Measurements from ENCODE around the gene ALDOA. TPM values are rescaled to one million over a fixed set of nuclear protein-coding genes. Genes with fewer than 3 reads are reported as not detected.

ALDOA gene
- total RNA-seq, 6 donors from 2014 or later = 303 to 964 (median 731) TPM

DNA sequence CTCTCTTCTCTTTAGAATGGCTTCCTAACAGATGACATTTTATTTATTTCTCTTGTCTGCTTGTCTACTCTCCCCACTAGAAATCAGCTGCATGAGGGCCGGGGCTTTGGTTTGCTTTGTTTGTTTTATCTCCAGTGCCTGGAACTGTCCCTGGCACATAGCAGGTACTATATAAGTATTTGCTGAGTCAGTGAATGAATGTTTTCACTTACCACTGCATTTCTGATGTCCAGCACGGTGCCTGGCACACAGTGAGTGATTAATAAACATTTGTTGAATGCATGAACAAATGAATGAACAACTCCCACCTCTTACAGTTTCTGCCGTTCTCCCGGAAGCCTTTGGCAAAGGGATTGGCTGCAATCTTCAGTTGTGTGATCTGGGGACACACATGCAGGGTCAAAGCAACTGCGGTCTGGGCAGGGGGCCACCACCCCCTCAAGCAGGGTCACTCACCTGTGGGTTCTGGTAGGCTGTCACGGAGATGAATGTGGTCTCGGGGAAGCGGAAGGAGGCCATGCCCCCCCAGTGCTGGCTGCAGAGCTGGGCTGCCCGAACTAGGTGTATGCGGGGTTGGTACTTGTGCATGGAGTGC lies 22.8 kb downstream of the ALDOA start:
- peaks cover 20 to 32% (median 25%) of the 10 kb centered on the region in 4 donors for H3K4me1 ChIP-seq
- TF ChIP-seq EP300 (IDR thresholded peaks at IDR 0.05) (no peak), POLR2A (IDR thresholded peaks at IDR 0.05) (no peak), POLR2AphosphoS5 (IDR thresholded peaks at IDR 0.05) (no peak)
- TF ChIP-seq, protein P1, sequence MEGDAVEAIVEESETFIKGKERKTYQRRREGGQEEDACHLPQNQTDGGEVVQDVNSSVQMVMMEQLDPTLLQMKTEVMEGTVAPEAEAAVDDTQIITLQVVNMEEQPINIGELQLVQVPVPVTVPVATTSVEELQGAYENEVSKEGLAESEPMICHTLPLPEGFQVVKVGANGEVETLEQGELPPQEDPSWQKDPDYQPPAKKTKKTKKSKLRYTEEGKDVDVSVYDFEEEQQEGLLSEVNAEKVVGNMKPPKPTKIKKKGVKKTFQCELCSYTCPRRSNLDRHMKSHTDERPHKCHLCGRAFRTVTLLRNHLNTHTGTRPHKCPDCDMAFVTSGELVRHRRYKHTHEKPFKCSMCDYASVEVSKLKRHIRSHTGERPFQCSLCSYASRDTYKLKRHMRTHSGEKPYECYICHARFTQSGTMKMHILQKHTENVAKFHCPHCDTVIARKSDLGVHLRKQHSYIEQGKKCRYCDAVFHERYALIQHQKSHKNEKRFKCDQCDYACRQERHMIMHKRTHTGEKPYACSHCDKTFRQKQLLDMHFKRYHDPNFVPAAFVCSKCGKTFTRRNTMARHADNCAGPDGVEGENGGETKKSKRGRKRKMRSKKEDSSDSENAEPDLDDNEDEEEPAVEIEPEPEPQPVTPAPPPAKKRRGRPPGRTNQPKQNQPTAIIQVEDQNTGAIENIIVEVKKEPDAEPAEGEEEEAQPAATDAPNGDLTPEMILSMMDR (IDR thresholded peaks at IDR 0.05) = no peak
- peaks cover 0 to 25% (median 22%) of the 10 kb centered on the region in 4 donors for H3K36me3 ChIP-seq
- no peaks in the 10 kb centered on the region for H3K27me3 ChIP-seq
- no peak overlapping the region for H3K27ac ChIP-seq
- H3K9me3 ChIP-seq = no peaks in the 10 kb centered on the region
- DNase-seq (no peak), ATAC-seq (ENCODE audit: low FRiP score in 2 of 2) (no peak)
- 73 to 83% methylated on average over 10 of the region's 10 CpGs for WGBS, 2 donors
- no peak overlapping the region for H3K4me3 ChIP-seq

DNA sequence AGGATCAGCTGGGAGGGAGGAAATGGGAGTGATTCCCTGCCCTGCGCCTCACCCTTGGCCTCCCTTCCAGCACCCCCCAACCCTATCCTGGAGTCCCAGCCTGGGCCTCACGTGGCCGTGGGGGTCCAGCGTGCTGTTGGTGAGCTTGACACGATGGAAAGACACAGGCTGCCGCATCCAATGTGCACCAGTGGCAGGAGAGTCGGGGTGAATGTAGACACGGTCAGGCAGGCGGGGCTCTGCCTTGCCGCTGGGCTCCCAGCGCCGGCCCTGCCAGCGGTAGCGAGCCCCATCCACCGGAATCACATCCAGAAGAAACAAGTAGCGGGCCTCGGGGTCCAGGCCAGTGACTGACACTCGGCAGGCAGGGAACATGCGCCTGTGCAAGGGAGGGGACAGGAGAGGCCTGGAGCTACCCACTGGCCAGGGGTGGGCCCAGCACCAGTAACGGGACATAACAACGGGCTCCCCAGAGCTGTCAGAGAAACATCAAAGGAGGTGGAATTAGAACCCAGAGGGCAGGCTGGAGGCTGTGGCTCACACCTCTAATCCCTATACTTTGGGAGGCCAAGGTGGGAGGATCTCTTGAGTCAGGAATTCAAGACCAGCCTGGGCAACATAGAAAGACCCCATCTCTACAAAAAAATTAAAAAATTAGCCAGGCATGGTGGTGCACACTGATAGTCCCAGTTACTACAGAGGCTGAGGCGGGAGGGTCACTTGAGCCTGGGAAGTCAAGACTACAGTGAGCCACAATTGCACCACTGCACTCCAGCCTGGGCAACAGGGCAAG lies 23.5 kb downstream of the ALDOA start:
- Histone ChIP-seq H3K4me1 (peaks cover 25 to 39% (median 28%) of the 10 kb centered on the region in 4 donors), H3K9me3 (no peaks in the 10 kb centered on the region), H3K27ac (no peak overlapping the region), H3K27me3 (no peaks in the 10 kb centered on the region), H3K4me3 (no peak overlapping the region), H3K36me3 (peaks cover 0 to 25% (median 17%) of the 10 kb centered on the region in 4 donors)
- DNase-seq = peak; percentile 20 to 46
- ATAC-seq (ENCODE audit: low FRiP score in 2 of 2) = no peak
- TF ChIP-seq POLR2AphosphoS5 (IDR thresholded peaks at IDR 0.05) (no peak), EP300 (IDR thresholded peaks at IDR 0.05) (no peak), POLR2A (IDR thresholded peaks at IDR 0.05) (no peak)
- TF ChIP-seq, protein P1 (IDR thresholded peaks at IDR 0.05) = no peak
- 89% methylated on average over 15 to 19 of the region's 22 CpGs for WGBS, 2 donors

DNA sequence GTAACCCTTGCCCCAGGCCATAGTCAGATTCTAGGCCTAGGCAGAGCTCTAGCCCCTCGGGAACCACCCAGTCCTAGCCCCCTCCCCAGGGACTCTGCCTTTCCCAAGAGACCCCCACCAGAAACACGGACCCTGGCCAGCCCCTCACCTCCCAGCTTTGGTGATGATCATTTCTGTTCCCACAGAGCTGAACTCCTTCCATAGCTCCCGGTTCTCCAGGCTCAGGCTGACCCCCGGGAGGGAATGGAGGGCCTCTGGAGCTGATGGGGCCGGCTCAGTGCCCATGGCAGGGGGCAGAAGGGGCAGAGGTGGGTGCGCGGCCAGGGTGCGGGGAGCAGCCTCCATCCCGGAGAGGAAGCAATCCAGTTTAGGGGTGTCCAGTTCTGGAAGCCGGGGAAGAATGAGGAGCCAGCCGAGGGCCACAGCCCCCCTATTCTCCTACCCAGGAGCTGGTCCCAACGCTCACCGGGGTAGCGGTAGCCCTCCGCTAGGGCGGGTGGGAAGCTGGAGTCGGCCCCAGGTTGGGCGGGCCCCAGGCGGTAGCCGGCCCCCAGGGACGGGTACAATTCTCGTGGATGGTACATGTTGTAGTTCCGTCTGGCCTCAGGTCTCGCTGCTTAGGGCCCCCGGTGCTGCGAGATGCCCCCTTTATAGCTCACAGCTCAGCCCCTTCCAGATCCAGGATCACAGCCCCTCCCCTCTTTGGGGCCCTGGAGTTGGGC lies 25.2 kb downstream of the ALDOA start:
- Histone ChIP-seq H3K4me1 (peaks cover 38 to 54% (median 41%) of the 10 kb centered on the region in 4 donors), H3K36me3 (peaks cover 2 to 16% (median 9%) of the 10 kb centered on the region in 4 donors), H3K27me3 (no peaks in the 10 kb centered on the region), H3K4me3 (peak overlapping the region in 3 of 4 donors; percentile 49 to 58 (median 58)), H3K27ac (peak overlapping the region; percentile 81 to 99 (median 96)), H3K9me3 (no peaks in the 10 kb centered on the region)
- DNase-seq (peak; percentile 24 to 80), ATAC-seq (ENCODE audit: low FRiP score in 2 of 2) (no peak)
- WGBS, 2 donors = 78 to 85% methylated on average over 3 to 25 of the region's 26 CpGs
- no peak for TF ChIP-seq EP300 (IDR thresholded peaks at IDR 0.05)
- no peak for TF ChIP-seq POLR2A (IDR thresholded peaks at IDR 0.05)
- TF ChIP-seq, protein P1 (IDR thresholded peaks at IDR 0.05) = no peak
- no peak for TF ChIP-seq POLR2AphosphoS5 (IDR thresholded peaks at IDR 0.05)

DNA sequence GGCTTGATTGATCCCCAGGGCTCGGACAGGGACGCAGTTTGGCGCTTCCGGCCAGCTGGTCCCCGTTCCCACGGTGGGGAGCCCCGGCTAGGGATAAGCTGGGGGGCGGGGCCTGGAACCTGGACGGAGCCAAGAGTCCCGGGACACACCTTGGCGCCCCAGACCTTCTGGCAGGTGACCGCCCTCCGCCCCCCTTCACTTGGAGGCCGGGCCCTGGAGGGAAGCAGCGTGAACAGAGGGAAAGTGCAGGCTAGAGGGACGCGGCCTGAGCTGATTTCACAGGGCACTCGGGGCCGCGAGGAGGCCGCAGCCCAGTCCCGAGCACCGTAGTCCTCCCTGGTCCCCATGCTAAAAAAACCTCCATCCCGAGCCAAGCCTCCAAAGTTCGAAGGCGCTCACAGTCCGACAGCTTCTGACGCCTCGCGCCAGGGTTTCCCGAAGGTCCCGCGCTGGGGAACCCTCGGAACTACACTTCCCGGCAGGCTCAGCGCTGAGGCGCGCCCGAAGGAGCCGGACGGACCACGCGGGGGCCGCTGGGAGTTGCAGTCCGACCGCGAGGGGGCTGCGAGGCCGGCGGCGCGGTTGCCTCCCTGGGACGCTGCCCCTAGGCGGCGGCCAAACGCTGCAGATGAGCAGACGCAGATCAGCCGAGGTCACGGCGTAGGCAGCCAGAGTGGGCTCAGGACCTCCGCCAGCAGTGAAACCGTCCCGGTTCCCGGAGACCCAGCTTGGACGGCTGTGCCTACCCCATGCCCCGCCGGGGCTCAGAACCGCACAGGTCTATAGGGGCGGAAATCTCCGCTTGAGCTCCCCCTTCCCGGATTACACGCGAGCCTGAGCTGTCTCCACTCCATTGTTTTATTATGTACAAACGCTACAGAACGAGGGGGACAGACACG lies 26.2 kb downstream of the ALDOA start, which contains the start of gene TBX6:
TSS of gene TBX6 (minus strand) at position 451 of the 899 bp plus-strand sequence. CDS start 731 bp downstream, outside the sequence.
- peak in 2 of 4 donors; percentile 19 to 59 for TF ChIP-seq POLR2A (IDR thresholded peaks at IDR 0.05)
- TF ChIP-seq EP300 (IDR thresholded peaks at IDR 0.05) = no peak
- peak; percentile 59 to 67 for TF ChIP-seq POLR2AphosphoS5 (IDR thresholded peaks at IDR 0.05)
- TF ChIP-seq, protein P1 (IDR thresholded peaks at IDR 0.05) = peak; percentile 73 to 99 (median 98)
- Histone ChIP-seq H3K27ac (peak within 1 kb of the TSS; percentile 81 to 99 (median 96)), H3K4me1 (peaks cover 38 to 59% (median 45%) of the 10 kb centered on the region in 4 donors), H3K4me3 (peak within 1 kb of the TSS; percentile 36 to 58 (median 54)), H3K36me3 (peaks cover 2 to 16% (median 9%) of the 10 kb centered on the region in 4 donors), H3K9me3 (peaks cover 0 to 6% (median 0%) of the 10 kb centered on the region in 4 donors), H3K27me3 (no peaks in the 10 kb centered on the region)
- 0 to 3% methylated on average over 31 to 36 of the region's 76 CpGs for WGBS, 2 donors
- peak; percentile 97 to 99 for DNase-seq
- peak; percentile 95 to 96 for ATAC-seq (ENCODE audit: low FRiP score in 2 of 2)
